ENCODE data around the gene ENTPD8.

Gene ENTPD8

GRCh38 chr9:137478962-137479861, 38.1 kb upstream of the ENTPD8 start:
- H3K4me3 ChIP-seq (ENCODE audit: low read depth, low read length): no peak overlapping the region
- no peak for TF ChIP-seq CTCF (IDR thresholded peaks at IDR 0.05; ENCODE audit: borderline replicate concordance, insufficient read depth, low read depth, low read length)

DNA sequence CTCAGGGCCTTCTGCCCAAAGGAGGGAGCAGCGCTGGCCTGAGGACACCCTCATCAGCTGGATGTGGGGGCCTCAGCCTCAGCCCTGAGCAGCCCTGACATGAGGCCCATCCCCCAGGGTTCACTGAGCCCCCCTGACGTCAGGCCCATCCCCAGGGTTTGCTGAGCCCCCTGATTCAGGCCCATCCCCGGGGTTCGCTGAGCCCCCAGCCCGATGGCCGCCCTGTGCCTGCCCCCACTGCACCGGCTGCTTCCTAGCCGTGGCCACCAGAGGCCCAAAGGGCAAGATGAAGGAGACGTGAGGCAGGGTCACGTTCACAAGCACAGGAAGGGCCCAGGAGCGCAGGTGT, 37.4 kb upstream of the ENTPD8 start:
- H3K4me3 ChIP-seq (ENCODE audit: low read depth, low read length): no peak overlapping the region
- TF ChIP-seq CTCF (IDR thresholded peaks at IDR 0.05; ENCODE audit: borderline replicate concordance, insufficient read depth, low read depth, low read length): no peak

DNA sequence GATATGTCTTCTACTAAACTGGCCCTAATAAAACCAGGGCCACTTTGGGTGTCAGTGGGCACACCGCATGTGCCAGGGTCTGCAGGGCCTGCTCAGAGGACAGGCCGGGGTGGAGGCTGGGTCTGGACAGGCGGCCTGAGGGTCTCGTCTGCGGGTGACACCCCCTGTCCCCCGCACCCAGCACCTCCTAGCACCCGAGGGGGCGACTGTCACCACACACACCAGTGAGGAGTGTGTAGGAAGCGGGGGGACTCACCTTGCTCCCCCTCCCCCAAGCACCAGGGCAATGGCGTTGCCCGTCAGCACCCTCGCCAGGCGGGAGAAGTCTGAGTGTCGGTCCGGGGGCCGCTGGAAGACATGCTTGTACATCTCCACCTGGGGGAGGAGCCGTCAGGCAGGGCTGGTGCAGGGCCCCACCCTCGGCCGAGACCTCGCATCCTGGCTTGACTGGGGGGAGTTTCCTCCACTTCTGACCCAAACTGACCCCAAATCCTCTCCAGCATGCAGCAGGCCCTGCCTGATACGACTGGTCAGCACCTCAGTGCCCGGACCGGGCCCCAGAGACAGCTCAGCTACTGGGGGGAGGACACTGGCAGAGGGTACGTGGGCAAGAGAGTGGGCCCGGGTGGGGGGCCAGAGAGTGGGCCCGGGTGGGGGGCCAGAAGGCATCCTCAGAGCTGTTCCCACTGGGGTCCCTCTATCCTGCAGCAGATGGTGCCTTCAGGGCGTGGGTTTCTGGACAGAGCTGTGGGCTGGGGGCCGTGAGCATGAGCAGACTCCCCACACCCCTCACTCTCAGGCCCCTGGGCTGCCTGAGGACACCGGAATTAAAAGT, 36.8 kb upstream of the ENTPD8 start:
- H3K4me3 ChIP-seq (ENCODE audit: low read depth, low read length): no peak overlapping the region
- no peak for TF ChIP-seq CTCF (IDR thresholded peaks at IDR 0.05; ENCODE audit: borderline replicate concordance, insufficient read depth, low read depth, low read length)

DNA sequence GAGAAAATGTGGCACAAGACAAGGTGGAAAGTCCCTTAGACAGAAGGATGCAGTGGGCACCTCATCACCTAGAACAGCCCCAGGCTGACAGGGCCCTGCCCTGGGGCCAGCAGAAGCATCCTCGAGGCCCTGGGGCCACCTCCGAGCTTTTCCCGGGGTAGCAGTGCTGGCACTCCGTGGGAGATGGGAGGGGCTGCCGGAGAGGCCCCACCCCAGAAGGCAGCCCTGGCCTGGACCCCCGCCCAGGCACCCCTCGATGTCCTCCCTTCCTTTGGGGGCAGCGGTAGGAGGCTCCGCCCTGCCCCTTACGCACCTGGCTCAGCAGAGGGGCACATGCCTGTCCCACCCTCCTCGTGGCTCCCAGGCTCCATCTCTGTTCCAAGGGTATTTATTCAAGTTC, 35.7 kb upstream of the ENTPD8 start:
- TF ChIP-seq CTCF (IDR thresholded peaks at IDR 0.05; ENCODE audit: borderline replicate concordance, insufficient read depth, low read depth, low read length): no peak
- H3K4me3 ChIP-seq (ENCODE audit: low read depth, low read length): no peak overlapping the region

DNA sequence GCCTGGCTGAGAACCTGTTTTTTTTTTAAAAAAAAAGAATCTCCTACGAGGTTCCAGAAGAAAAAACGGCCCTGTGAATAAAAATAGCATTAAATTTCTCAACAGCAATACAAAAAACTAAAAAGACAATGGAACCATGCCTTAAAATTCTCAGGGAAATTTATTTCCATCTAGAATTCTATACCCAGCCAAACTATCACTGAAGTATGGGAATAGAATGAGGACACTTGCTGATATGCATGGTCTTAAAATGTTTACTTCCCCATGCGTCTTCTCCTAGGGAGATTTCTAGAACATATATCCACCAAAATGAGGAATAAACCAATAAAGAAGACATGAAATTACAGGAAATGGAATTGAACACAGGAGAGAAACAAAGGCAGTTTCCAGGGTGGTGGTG, 34.5 kb upstream of the ENTPD8 start:
- no peak for TF ChIP-seq CTCF (IDR thresholded peaks at IDR 0.05; ENCODE audit: borderline replicate concordance, insufficient read depth, low read depth, low read length)
- no peak overlapping the region for H3K4me3 ChIP-seq (ENCODE audit: low read depth, low read length)

- H3K4me3 ChIP-seq (ENCODE audit: low read depth, low read length): no peak overlapping the region
- TF ChIP-seq CTCF (IDR thresholded peaks at IDR 0.05; ENCODE audit: borderline replicate concordance, insufficient read depth, low read depth, low read length): no peak
Observed at GRCh38 chr9:137474271-137474670, 33.1 kb upstream of the ENTPD8 start.
